Testis (tissue), 3 donors: ENCODE measurements around the gene NXPH4. TPM values are rescaled to one million over a fixed set of nuclear protein-coding genes. Genes with fewer than 3 reads are reported as not detected.

Experiments used
- DNase-seq: peaks from one replicate; pipeline ENCODE4 v3.0.0-alpha.2; 2019
- H3K27ac ChIP-seq, 2 donors: fragments of 200-600 bp; sonication (generic); one replicate each; pipeline ENCODE4 v1.5.1; 2019
- H3K27me3 ChIP-seq: fragments of 200-600 bp; sonication (generic); one replicate; pipeline ENCODE4 v1.5.1; 2019
- H3K36me3 ChIP-seq: fragments of 200-600 bp; sonication (generic); one replicate; pipeline ENCODE4 v1.5.1; 2017; ENCODE audit warnings: low read depth; ENCODE audit errors: missing control alignments
- H3K4me1 ChIP-seq: fragments of 200-600 bp; sonication (generic); one replicate; pipeline ENCODE4 v1.5.1; 2019
- H3K4me3 ChIP-seq, 2 donors: fragments of 200-600 bp; sonication (generic); one replicate each; pipeline ENCODE4 v1.5.1; 2017 to 2019
- H3K9me3 ChIP-seq: fragments of 200-600 bp; sonication (generic); one replicate; pipeline ENCODE4 v1.5.1; 2017
- POLR2A ChIP-seq: fragments of 450-650 bp; IDR thresholded peaks from one replicate; pipeline ENCODE4 v1.6.1; 2017; ENCODE audit warnings: antibody characterized with exemption, mild to moderate bottlenecking, moderate library complexity
- WGBS, 2 donors: methylation state at CpG; one replicate each; pipeline ENCODE4 v1.1.5; 2018; 5-methylcytosine and 5-hydroxymethylcytosine counted together
- intact Hi-C: fragments of 100-400 bp; cut with DNase I; formaldehyde crosslinking; loops from one replicate; pipeline ENCODE4 v1.15.1; 2023; ENCODE audit warnings: low total_unique reads
- polyA plus RNA-seq: library from polyadenylated mRNA; stranded (reverse); fragments of 350-450 nt; fragmentation: Illumina TruSeq; extraction: RNeasy Lipid Tissue Mini Kit (QIAGEN cat#74804); gene quantifications from one replicate; pipeline ENCODE4 v1.2.3, GENCODE V29; 2014; ENCODE audit warnings: low read depth, low replicate concordance; ENCODE audit not compliant: insufficient read depth
- total RNA-seq, 2 donors: library from RNA; depleted of rRNA; stranded (reverse); fragments of >200 nt; gene quantifications; one replicate each; pipeline ENCODE4 v1.2.3, GENCODE V29; 2016
- TF ChIP-seq, protein P1 (sequence below), 3 experiments: fragments of 450-650 bp in 2 of 3; fragments of 200-600 bp in 1 of 3; sonication (generic) in 1 of 3; IDR thresholded peaks; one replicate each; pipeline ENCODE4 v1.5.1; 2016 to 2019; ENCODE audit warnings: antibody characterized with exemption in 3 of 3, mild to moderate bottlenecking in 2 of 3, moderate library complexity in 1 of 3

The NXPH4 gene
- total and polyA plus RNA-seq, 3 donors from 2014 or later = 1.8 to 7.7 (median 7.5) TPM

DNA sequence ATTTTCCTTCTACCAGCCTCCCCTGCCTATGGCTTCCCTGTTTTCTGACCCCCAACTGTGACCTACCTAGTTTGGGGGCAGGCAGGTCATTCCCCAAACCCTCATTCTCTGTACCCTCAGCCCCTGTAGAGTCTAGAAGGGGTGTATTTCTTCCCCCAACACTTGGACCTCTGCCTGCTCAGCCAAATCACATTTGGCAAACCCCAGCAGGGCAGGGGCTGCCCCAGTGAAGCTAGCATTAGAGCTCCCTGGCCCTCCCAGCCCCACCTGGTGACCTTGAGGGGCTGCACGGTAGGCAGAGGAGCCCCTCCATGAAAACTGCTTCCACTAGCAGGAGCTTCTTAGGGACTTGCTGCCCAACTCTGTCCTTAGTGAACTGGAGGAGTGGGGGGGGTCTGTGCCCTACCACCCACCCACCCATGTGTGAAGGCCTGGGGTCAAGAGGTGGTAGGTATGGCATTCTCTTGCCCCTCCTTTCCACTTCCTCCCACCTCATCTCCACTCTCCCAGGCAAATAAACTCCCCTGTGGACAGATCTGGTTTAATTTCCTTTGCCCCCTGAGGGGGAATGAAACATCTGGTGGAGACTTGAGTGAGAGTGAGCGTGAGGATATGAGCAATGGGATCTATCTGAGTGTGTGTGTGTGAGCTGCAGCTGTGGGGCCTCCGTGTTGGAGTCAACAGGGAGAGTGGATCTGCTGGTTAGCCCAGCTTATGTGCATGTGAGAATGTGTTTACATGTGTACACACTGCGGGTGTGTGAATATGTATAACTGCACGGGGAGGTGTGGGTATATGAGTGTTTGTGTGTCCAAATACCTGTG, 1.6 kb downstream of the NXPH4 start:
- intact Hi-C loops = no loop called here
- Histone ChIP-seq H3K36me3 (no peaks in the 10 kb centered on the region), H3K27me3 (no peaks in the 10 kb centered on the region), H3K9me3 (no peaks in the 10 kb centered on the region), H3K27ac (no peak overlapping the region), H3K4me3 (no peak overlapping the region), H3K4me1 (peaks cover 20% of the 10 kb centered on the region)
- TF ChIP-seq POLR2A = no peak
- TF ChIP-seq, protein P1, sequence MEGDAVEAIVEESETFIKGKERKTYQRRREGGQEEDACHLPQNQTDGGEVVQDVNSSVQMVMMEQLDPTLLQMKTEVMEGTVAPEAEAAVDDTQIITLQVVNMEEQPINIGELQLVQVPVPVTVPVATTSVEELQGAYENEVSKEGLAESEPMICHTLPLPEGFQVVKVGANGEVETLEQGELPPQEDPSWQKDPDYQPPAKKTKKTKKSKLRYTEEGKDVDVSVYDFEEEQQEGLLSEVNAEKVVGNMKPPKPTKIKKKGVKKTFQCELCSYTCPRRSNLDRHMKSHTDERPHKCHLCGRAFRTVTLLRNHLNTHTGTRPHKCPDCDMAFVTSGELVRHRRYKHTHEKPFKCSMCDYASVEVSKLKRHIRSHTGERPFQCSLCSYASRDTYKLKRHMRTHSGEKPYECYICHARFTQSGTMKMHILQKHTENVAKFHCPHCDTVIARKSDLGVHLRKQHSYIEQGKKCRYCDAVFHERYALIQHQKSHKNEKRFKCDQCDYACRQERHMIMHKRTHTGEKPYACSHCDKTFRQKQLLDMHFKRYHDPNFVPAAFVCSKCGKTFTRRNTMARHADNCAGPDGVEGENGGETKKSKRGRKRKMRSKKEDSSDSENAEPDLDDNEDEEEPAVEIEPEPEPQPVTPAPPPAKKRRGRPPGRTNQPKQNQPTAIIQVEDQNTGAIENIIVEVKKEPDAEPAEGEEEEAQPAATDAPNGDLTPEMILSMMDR (IDR thresholded peaks at IDR 0.05) = no peak
- DNase-seq = no peak
- 77 to 80% methylated on average over 5 of the region's 5 CpGs for WGBS, 2 donors

DNA sequence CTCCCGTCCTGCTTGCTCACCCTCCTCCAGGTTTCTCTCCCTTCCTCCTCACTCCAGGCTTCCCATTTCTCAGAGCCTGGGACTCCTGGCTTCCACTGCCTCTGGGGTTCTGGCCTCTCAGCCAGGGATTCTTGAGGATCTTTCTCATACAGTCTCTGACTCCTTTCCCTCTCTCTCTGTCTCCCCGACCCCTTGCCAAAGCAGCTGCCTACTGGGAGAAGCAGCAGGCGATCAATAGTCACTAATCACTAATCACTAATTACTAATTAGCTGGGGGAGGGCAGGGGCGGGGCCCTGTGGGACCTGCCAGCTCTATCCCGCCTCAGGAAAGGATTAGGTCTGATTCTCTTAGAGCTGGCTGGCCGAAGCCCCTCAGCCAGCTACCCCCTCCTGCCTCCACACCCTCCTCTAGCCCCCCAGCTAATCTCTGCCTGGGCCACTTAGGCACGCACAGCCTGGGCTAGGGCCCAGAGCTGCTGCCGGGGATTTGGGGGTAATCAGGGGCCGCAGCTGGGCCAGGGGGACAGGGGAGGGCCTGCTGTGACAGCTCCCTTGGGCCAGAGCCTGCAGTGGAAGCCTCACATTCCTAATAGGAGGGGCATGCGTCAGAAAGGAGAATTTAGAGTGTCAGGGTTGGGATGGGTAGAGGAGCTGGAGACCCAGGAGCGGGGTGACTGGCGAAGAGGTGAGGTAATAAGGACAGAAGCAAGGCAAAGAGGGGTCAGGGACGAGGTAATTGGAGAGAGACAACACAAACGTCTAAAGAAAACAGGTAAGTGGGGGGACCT, 2.8 kb downstream of the NXPH4 start:
- H3K27ac ChIP-seq = no peak overlapping the region
- H3K4me3 ChIP-seq = no peak overlapping the region
- 70 to 72% methylated on average over 14 of the region's 14 CpGs for WGBS, 2 donors
- intact Hi-C loops = no loop called here
- no peak for TF ChIP-seq POLR2A
- TF ChIP-seq, protein P1 (IDR thresholded peaks at IDR 0.05) = no peak
- DNase-seq = no peak
- H3K4me1 ChIP-seq = peaks cover 15% of the 10 kb centered on the region
- H3K27me3 ChIP-seq = no peaks in the 10 kb centered on the region
- H3K9me3 ChIP-seq = no peaks in the 10 kb centered on the region
- no peaks in the 10 kb centered on the region for H3K36me3 ChIP-seq

- Histone ChIP-seq H3K4me3 (no peak overlapping the region), H3K27me3 (no peaks in the 10 kb centered on the region), H3K4me1 (peaks cover 15% of the 10 kb centered on the region), H3K9me3 (no peaks in the 10 kb centered on the region), H3K27ac (no peak overlapping the region), H3K36me3 (no peaks in the 10 kb centered on the region)
- intact Hi-C loops = no loop called here
- DNase-seq = no peak
- WGBS, 2 donors = 8 to 16% methylated on average over 36 to 38 of the region's 38 CpGs
- TF ChIP-seq, protein P1 (IDR thresholded peaks at IDR 0.05) = no peak
- TF ChIP-seq POLR2A = no peak
Observed at GRCh38 chr12:57219993-57220754, 3.6 kb downstream of the NXPH4 start.

DNA sequence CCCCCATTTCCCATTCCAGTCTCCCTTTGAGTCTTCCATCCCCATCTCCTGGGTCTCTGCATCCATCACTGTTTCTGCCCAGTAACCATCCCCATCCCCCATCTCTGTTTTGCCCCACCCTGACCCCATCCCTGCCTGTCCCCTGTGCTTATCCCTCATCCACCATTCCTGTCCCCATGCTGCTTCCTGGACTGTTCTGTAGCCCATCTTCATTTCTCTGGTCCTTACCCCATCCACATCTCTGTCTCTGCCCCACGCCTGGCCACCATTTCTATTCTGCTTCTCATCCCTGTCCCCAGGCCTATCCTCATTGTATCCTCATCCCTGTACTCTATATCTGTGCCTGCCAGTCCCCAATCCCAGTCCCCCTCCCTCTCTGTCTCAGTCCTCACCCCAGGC, 4.2 kb downstream of the NXPH4 start:
- no peaks in the 10 kb centered on the region for H3K9me3 ChIP-seq
- no peak overlapping the region for H3K4me3 ChIP-seq
- H3K27me3 ChIP-seq = no peaks in the 10 kb centered on the region
- peaks cover 15% of the 10 kb centered on the region for H3K4me1 ChIP-seq
- 75 to 81% methylated on average over 1 of the region's 1 CpG for WGBS, 2 donors
- intact Hi-C loops = no loop called here
- H3K27ac ChIP-seq = no peak overlapping the region
- no peaks in the 10 kb centered on the region for H3K36me3 ChIP-seq
- TF ChIP-seq POLR2A = no peak
- TF ChIP-seq, protein P1 (IDR thresholded peaks at IDR 0.05) = no peak
- no peak for DNase-seq
